HG03520 (cell line): ENCODE measurements around the gene TBC1D4.

Experiments
- ATAC-seq: cut with Tn5 transposase; IDR thresholded peaks from one replicate; pipeline ENCODE4 v1.9.1; 2021; ENCODE audit warnings: mild to moderate bottlenecking, moderate library complexity; ENCODE audit not compliant: unreplicated experiment

The TBC1D4 gene

DNA sequence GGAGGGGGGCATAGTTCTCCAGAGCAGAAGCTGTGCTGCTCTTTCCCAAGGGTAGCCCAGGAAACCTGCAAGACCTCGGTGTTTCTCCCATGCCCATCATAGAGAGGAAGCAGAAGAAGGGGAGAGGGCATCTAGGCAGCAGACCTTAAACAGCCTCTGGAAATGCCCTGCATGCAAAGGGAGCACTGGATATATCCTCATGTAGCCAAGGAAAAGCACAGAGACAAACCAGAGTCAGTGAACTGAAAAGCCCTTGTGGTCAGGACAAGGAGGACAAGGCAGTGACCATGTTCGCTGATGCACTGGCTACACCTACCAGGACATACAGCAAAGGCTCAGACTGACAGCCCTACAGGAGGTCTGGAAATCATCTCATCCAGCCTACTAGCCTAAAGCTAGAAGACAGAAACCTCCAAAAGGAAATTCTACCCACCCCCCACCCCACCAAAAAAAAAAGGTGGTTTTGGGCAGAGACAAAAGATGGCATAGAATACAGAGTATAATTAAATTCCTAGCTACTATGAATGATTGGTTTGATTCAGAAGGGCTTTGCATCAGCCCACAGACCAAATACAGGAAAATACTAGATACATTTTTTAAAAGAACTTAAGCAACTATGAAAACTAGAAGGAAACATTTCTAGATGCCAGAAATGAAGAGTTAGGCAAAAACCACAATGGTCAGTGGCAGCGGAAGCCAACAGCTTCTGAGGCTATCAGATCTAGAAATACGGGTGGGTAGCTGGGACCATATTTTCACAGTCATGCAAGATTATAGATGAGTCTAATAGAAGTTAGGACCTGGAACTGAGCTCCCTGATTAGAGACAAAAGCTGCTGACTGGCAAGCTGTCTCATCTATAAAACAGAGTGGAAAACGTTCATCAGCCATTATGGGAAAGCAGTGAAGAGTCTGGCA lies 4.4 kb upstream of the TBC1D4 start:
- no peak for ATAC-seq

DNA sequence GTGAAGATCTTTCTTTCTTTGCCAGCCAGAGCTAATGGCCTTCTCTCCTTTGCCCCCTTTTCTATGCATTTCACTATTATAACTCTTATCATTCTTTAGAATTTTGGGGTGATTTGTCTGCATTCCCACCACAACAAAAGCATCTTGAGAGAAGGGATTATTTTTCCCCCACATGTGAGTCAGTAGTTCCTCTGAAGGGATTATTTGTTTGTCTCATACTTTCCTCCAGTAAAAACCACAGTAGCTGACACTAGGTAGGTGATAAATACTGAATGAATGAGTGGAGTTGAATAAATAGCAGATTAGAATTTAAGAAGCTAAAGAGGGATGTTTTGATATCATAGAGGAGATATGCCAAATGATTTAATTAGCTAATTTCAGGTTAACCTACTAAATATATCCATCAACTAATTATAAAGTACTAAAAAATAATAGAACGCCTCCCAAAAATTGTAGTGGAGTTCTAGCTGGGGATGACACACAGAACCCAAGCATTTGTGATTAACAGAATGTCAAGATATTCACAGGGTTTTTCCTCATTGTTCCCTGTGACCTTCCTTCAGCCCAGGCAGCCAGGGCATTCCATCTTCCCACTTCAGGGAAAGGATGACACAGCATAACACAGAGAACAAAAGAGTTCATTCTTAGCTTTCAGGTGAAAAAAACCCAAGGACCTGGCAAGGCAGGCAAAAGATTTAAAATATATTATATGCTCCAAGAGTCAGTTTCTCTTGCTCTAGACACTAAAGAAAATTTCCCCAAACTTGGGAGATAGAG lies 3.5 kb upstream of the TBC1D4 start:
- ATAC-seq: no peak

DNA sequence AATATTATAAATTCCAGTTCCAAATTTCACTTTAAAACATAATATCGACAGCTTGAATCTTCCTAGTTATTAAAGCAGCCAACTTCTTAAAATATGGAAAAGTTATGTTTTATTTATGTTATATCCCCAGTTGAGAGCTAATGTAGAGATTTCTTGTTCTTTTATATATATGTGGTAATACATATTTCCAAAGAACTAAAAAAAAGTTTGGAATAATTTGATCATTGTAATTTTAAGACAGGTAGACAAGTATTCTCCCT lies 781 bp upstream of the TBC1D4 start:
- ATAC-seq: no peak

DNA sequence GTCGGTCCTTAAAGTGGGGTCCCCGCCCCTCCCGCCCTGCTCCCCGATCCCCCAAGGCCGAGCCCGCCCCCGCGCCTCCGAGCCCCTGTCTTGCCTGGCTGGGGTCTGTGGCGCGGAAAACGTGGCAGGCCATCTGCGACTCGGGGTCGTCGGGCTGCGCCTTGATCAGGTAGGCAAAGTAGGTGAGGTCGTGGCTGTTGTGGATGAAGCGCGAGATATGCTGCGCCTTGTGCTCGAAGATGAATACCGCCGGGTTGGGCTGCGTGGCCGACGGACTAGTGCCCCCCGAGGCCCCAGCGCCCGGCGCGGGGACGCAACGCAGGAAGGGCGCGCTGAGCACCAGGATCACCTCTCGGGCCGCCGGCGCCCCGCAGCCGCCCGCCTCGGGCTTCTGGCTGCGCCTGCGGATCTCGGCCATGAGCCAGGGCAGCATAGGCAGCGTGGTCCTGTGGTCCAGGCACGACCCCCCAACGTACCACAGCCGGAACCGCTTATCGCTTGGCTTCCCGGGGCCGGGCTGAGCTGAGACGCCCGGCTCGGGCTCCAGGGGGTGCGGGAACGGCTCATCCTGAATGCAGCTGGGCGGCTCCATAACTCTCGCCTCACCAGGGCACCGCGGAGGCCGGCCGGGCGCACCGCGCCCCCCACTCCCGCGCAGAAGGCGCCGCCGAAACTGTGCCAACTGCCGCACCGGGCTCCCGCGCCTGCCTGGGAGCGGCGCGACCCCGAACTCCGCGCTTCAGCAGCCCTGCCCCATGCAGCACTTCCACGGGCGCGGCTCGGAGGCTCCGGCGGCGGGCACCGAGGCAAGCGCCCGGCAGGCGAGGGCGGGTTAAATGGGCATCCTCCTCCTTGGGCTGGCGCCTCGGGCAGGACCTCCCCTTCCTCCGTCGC lies 546 bp downstream of the TBC1D4 start:
- peak; percentile 25 for ATAC-seq

DNA sequence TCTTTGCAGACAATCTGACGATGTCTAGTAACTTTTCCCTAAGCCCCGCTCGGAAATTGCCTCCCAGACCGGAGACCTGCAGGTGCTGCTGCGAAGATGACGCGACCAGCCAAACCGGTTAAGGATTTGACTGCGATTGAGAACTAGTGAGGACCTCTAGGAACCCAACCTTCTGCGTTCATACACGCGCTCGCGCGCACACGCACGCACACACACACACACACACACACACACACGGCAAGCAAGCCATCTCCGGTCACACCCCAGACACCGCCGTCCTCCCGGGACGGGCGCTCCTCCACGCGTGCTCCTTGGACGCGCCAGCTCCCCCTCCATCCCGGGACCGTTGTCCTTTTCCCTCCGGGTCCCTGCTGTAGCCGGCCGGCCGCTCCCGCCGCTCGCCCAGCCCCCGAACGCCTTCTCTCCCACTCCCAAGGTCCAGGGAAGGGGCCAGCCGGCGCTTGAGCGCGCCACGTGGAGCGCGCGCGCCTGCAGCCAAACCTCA lies 1.2 kb downstream of the TBC1D4 start:
- no peak for ATAC-seq

DNA sequence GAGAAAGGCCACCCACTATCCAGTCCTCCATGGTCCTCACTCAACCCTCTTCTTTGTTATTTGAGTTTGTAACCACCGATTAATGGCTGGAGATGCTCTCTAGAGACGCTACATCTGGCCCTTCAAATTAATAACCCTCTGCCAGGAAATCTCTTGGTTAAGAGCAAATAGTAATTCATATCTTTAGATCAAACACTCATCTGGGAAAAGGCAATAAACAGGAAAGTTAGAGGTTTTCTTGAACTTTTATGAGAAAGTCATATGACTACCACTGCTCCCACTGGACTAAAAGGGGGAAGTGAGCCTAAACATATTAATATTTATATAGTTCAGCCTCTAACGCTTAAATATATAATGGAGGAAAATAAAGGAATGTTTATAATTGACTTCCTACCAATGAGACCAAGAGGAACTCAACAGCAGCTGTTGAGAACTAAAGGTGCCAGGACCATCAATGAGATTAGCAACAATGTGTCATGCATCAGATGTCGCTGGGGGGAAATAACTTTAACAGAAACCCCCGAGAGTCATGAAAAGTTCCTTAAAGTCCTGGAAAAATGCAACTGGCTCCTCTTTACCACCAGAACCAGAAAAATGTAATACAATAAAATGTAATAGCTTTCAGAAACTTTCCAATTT lies 2.7 kb downstream of the TBC1D4 start:
- ATAC-seq: no peak

DNA sequence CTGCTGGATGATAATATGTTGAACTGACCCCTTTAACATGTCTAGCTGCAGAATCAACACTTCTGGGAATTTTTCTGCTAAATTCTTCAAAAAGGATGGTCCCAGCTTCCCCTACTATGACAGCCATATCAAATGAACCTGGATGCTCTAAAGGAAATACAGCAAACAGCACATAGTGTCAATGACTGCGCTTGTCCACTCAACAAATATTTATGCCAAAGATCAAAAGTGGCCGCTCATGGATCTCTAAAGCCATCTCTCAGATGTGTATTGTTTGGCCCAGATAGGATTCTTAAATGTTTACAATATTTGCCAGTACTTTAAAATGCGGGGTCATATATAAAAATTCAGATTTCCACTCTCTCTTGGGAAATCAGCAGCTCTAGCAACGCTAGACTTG lies 3.3 kb downstream of the TBC1D4 start:
- no peak for ATAC-seq

DNA sequence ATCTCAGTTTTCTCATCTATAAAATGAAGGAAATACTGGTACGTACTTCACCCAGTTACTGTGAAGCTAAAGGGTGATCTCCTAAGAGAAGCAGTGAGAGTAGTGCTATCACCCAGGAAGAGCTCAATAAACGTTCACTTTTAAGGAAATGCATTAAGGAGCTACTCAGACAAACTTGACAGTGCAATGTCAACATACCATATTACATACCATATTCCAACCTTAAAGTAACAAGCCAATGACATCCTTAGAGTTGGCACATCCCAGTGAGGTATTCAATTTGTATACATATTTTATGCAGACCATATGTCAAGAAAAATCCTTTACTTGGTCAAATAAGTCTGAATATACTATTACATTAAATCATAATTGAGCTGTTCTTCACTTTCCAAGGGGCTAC lies 7.0 kb downstream of the TBC1D4 start:
- ATAC-seq: no peak

DNA sequence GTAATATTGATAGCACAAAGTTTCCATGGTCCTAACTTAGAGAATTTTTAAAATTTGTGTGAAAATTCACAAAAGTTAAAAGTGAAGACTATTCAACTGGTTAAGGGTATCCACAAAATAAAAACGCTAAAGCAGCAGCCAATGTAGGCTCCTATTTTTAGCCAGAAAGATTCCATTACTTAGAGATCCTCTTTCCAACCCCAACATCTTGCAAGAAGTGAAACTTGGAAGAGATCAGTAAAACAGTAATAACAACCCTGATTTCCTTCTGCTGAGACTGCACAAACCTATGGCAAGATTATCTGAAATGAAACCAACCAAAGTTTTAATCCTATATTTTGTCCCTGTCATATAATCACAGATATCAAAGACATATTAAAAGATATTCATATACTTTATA lies 8.5 kb downstream of the TBC1D4 start:
- no peak for ATAC-seq

DNA sequence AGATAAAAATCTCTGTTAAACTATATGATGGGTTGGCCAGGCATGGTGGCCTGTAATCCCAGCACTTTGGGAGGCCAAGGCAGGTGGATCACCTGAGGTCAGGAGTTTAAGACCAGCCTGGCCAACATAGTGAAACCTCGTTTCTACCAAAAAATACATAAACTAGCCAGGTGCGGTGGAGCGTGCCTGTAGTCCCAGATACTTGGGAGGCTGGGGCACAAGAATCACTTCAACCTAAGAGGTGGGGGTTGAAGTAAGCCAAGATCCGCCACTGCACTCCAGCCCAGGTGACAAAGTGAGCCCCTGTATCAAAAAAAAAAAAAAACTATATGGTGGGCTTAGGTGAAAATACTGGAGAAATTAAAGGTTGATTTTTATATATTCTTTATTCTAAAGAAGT lies 11.3 kb downstream of the TBC1D4 start:
- no peak for ATAC-seq

DNA sequence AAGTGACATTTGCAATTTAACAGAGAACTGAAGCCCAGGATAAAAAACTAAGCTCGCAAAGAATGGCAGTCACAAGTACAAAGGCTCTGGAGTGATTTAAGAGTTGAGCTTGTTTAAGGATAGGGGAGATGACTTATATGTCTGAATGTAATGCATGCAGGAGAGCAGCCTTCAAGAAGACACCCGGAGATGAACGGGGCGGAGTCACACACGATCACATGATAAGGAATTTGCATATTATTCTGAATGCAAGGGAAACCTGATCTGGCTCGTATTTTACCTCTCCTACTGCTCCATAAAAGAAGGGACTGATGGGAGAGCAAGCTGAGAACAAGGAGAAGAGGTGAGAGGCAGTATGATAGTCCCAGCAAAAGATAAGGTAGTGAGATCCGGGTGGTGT lies 12.9 kb downstream of the TBC1D4 start:
- ATAC-seq: no peak

DNA sequence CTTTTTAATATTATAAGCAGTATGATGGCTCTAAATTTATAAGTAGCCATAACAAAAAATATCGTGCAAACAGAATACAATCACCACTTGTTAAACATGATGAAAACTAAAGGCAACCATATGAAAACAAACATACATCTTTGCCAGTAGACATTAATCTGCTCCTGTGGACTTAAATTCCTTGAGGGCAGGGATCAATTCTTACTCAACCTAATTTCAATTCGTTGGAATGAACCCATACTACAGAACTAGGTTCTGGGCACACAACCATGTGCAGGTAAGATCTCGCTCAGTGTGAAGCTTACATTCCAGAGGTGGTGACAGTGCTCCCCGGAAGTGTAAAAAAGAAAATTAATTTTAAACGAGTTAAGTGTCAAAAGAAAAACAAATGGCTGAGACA lies 13.4 kb downstream of the TBC1D4 start:
- ATAC-seq: no peak

DNA sequence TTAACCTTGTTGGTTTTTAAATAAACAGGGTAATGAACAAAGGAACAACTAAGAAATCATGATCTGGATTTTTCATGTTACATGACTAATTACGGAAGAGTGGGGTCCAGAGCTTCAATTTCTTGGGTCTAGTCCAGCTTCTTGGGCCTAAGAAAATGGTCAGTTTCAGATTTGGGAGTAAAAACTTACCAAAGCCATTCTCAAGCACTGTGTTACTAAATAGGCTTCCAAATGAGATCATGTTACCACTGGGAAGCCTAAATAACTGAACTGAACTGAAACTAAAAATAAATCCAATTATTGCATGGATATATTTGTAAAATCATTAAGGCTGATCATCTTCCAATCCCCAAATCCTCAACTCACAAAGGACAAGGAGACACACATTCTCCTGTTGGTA lies 13.9 kb downstream of the TBC1D4 start:
- ATAC-seq: no peak

DNA sequence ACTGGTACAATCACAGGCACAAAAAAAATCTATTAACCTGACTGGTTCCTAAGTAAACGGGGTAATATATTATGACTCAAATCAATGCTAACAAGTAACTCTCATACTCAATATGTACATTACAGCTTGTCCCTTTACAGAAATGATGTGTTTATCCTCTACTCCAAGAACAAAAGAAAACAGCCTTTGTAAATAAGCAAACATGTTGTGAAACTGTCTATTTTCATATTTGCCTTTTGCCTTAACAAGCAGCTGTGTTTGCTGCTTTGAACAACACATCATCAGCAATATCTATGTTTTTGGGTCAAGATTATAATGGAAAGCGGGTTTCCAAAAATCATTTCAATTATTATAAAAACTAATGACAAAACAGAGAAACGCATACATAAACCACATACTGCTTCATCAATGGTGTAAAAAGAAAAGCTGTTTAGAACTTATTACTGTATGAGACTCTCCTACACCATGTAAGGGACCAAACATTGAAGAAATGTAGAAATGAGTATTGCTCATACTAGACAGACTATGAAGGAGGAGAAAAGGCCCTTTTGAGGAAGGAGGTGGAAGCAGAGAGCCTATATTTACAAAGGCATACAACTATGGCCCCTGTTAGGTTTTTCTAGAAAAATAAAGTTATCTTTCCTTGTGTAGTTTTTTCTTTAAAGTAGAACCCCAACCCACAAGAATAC lies 14.8 kb downstream of the TBC1D4 start:
- ATAC-seq: no peak

DNA sequence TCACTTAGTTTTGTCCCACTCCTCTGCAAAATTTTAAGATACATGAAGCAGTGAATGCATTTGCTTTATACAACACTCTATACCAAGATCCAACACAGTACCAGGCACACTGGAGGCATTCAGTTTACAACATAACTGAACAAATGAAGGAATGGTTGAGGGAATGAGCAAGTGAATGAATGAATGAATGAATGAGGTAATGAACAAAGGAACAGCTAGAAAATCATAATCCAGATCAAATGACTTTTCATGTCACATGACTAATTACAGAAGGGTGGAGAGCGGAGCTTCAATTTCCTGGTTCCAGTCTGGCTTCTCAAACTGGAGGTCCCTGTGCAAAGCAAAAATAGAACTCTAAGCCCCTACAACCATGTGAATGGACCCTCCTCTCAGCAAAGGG lies 16.7 kb downstream of the TBC1D4 start:
- ATAC-seq: no peak

DNA sequence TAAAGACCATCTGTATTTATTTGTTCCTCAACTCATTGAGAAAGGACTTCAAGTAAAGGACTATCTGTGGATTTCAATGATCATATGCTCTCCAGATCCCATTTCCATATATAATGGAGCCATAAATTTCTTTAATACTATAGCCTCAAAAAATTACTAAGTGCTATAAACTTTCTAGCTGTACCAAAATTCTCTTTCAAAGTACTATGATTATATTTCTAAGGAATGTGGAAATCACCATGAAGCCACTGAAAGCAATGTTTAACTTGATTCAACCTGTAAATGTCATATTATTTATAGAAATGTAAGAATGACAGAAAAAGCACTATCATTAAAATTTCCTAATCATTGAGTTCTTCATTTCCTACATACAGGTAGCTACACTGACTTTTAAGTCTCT lies 20.7 kb downstream of the TBC1D4 start:
- no peak for ATAC-seq

DNA sequence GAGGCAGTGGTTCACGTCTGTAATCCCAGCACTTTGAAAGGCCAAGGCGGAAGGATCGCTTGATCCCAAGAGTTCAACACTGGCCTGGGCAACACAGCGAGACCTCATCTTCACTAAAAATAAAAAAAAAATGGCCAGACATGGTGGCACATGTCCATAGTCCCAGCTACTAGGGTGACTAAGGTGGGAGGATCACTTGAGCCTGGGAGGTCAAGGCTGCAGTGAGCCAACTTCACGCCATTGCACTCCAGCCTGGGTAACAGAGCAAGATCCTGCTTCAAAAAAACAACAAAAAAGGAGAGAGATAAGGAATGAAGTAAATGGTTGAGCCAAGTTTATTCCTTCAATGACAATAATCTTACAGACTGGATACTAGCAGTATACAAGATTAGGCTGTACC lies 21.3 kb downstream of the TBC1D4 start:
- ATAC-seq: no peak

DNA sequence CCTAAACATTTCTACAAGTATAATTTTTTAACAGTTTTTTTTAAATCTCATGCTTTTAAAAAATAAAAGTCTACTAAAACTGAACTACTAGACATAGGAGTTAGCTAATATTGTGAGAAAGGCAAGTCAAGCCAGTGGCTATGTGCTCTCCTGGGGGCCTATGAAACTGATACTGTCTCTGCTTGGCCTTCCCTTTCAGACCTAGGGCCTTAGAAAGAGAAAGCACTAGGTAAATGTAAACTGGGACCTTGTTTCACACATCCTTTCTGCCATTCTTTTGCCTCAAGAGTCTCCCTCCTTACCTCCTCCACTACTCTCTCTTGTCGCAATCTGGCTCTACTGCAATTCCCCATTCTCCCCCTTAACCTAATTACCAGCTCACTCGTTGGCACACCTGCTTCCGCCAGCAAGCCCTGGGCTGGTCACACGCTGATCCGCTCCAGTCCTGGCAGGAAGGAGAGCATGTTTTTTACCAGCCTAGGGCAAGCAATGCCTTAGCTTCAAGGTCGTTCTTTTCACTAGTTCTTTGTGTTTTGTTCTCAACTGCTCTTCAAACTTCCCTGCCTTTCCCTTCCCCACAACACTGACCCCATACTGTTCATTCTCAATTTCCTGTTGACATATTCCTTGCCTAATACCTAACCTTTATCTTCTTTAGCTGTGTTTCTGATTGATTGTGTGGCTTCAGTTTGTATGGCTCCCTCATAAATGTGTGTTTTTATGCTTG lies 23.1 kb downstream of the TBC1D4 start:
- ATAC-seq: peak; percentile 99

DNA sequence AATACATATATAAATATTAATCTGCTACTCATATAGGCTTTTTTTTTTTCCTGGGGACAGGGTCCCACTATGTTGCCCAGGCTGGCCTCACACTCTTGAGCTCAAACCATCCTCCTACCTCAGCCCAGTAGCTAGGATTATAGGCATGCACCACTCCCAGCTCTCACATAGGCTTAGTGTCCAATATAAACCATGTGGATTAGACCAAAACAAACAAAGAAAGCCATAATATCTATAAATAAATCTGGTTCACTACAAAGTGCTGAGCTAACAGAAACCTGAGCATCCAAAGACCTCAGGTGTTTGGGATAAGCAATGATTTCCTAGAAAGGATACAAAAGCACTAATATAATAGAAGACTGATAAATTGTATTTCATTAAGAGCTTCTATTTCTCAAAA lies 26.0 kb downstream of the TBC1D4 start:
- ATAC-seq: no peak

DNA sequence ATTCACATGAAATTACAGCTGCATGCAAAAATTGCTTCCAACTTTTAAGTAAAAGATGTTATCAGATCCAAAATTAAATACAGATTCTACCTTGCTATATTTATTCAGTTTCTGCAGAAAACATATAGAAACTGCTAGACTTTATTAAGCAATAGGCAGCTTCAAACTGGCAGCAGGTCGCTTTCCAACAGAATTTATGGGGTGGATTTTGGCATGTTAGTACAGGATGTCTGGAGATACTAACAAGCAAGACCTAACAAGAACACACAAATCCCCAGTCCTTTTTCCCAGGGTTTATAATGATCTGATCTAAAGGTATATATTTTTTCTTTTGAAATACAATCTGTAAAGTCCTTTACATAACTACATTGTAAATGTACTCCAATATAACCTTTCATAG lies 27.5 kb downstream of the TBC1D4 start:
- no peak for ATAC-seq
